Right atrium auricular region (tissue), 2 donors: Measurements from ENCODE around the gene ALG6. TPM values are rescaled to one million over a fixed set of nuclear protein-coding genes. Genes with fewer than 3 reads are reported as not detected.
"Not testable (repeated sequence)": the region's sequence is repeated elsewhere in the genome, so short reads cannot be mapped to it uniquely, and the experiment has no call there.

ENCODE experiments used
- DNase-seq: peaks from one replicate; pipeline ENCODE4 v3.0.0-alpha.2; 2019; ENCODE audit warnings: low spot score
- H3K27ac ChIP-seq, 2 donors: fragments of 200-600 bp; sonication (generic); 1 replicate in 1 of 2; 2 replicates in 1 of 2; pipeline ENCODE4 v1.5.1; 2016 to 2019
- H3K27me3 ChIP-seq, 2 donors: fragments of 200-600 bp; sonication (generic); one replicate each; pipeline versions ENCODE4 v1.5.1 to v1.6.0; 2017 to 2019
- H3K36me3 ChIP-seq: fragments of 200-600 bp; sonication (generic); one replicate; pipeline ENCODE4 v1.5.1; 2016
- H3K4me1 ChIP-seq, 2 donors: fragments of 200-600 bp; sonication (generic); one replicate each; pipeline versions ENCODE4 v1.5.1 to v1.6.0; 2017 to 2019
- H3K4me3 ChIP-seq, 2 donors: fragments of 200-600 bp; sonication (generic); 1 replicate in 1 of 2; 2 replicates in 1 of 2; pipeline ENCODE4 v1.5.1; 2017 to 2019; ENCODE audit warnings: mild to moderate bottlenecking in 1 of 2, moderate library complexity in 1 of 2
- H3K9me3 ChIP-seq, 2 donors: fragments of 200-600 bp; sonication (generic); one replicate each; pipeline ENCODE4 v1.5.1; 2019
- CTCF ChIP-seq, 2 donors: fragments of 200-600 bp; sonication (generic); IDR thresholded peaks; one replicate each; pipeline ENCODE4 v1.5.1; 2019; ENCODE audit warnings: antibody characterized with exemption in 2 of 2
- total RNA-seq, 2 donors: library from RNA; depleted of rRNA; stranded (reverse); fragments of >200 nt; gene quantifications; one replicate each; pipeline ENCODE4 v1.1.0, GENCODE V29; 2016

Gene ALG6
- total RNA-seq, 2 donors from 2014 or later = 4.1 to 4.7 TPM

- no peaks in the 10 kb centered on the region for H3K36me3 ChIP-seq
- no peaks in the 10 kb centered on the region for H3K9me3 ChIP-seq
- no peak overlapping the region for H3K27ac ChIP-seq
- no peaks in the 10 kb centered on the region for H3K27me3 ChIP-seq
- TF ChIP-seq CTCF (IDR thresholded peaks at IDR 0.05) = no peak
- no peak overlapping the region for H3K4me3 ChIP-seq
- no peak for DNase-seq
- H3K4me1 ChIP-seq = no peaks in the 10 kb centered on the region
Measured at GRCh38 chr1:63408331-63408730, 40.9 kb downstream of the ALG6 start.

DNA sequence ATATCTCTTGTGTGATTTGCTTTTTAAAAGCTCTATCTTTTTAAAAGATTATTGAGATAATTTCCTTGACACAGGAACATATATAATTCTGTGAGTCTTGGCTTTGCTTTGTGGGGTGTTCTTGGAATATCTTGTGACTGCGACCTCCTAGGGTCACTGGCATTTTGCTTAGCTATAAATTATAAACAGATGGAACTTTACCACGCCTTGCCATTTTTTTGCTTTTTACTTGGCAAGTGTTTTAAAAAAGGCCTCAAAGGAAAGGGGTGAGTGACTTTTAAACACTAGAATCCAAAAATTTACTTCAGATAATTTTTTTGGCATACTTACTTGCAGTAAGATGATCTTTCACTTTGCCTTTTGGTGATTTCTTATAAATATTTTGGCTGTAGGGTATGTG lies 43.6 kb downstream of the ALG6 start:
- DNase-seq = no peak
- Histone ChIP-seq H3K27me3 (no peaks in the 10 kb centered on the region), H3K4me3 (no peak overlapping the region), H3K4me1 (no peaks in the 10 kb centered on the region), H3K27ac (no peak overlapping the region), H3K36me3 (no peaks in the 10 kb centered on the region), H3K9me3 (no peaks in the 10 kb centered on the region)
- no peak for TF ChIP-seq CTCF (IDR thresholded peaks at IDR 0.05)

DNA sequence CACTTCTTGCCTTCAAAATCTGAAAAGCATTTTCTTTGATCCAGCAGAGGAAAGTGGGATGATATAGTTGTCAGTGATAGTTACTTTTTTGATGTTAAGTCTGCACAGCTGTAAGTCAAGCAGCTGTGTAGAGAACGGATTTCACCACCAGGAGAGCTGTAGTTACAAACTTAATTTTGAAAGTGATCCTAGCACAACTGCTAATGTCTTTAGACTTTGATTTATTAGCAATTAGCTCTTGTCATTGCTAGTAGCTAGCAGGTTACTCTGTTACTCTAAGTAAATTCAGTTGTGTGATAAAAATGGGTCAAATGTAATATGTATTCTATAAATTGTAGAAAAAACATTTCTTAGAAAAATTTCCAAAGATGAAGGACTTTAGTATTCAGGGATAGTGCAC lies 46.0 kb downstream of the ALG6 start:
- Histone ChIP-seq H3K27ac (no peak overlapping the region), H3K4me3 (no peak overlapping the region), H3K4me1 (no peaks in the 10 kb centered on the region), H3K36me3 (no peaks in the 10 kb centered on the region), H3K27me3 (no peaks in the 10 kb centered on the region), H3K9me3 (no peaks in the 10 kb centered on the region)
- DNase-seq = no peak
- TF ChIP-seq CTCF (IDR thresholded peaks at IDR 0.05) = no peak

DNA sequence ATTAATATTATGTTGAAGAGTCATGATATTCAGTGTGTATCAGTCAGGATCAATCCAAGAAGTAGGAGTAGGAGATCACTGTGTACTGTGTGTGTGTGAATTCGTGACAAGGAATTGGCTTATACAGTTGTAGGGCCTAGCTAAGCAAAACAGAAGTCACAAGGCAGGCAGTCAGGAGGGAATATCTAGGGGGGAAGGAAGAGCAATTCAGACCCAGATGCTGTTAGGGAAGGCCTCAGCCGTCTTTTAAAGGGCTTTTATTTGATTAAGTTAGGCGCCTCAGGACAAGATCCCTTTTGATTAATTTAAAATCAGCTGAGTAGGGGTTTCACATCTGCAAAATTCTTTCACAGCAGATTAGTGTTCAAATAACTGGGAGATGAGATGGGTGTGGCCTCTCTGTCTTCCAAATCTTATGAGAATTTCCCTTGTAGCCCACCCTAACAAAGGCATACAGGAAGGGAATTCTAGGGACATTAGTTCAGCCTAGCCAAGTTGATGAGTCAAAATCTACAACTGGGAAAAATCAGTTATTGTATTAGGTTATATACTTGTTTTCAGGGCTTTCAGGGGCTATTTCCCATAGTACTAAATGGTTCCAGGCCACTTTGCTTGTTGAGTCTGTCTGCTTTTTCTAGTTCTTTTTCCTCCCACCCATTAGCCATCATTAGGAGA lies 47.4 kb downstream of the ALG6 start:
- Histone ChIP-seq H3K4me3 (no peak overlapping the region), H3K27ac (no peak overlapping the region), H3K9me3 (no peaks in the 10 kb centered on the region), H3K36me3 (no peaks in the 10 kb centered on the region), H3K4me1 (no peaks in the 10 kb centered on the region), H3K27me3 (no peaks in the 10 kb centered on the region)
- no peak for TF ChIP-seq CTCF (IDR thresholded peaks at IDR 0.05)
- no peak for DNase-seq

DNA sequence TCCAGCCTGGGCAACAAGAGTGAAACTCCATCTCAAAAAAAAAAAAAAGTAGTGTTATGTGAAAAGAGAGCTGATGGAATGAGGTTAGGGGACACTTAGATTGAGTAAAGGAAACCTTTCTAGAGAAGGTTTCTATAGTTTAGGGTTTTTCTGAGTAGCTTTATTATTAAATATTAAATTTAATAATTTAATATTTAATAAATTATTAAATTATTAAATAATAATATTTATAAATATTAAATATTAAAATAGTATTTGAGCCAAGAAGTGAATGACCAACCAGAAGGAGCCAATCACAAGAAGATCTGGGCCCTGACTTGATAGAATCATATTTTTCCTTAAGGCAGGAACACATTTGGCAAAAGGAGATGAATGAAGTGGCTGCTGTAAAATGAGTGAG lies 50.7 kb downstream of the ALG6 start:
- TF ChIP-seq CTCF (IDR thresholded peaks at IDR 0.05) = no peak
- DNase-seq = no peak

GRCh38 chr1:63420746-63421145 lies 53.3 kb downstream of the ALG6 start:
- H3K9me3 ChIP-seq, H3K27me3 ChIP-seq, H3K4me1 ChIP-seq, H3K27ac ChIP-seq, H3K36me3 ChIP-seq, H3K4me3 ChIP-seq, DNase-seq: not testable (repeated sequence)

More for the DNA sequence above, 50.7 kb downstream of the ALG6 start:
- Histone ChIP-seq H3K27me3 (no peaks in the 10 kb centered on the region), H3K9me3 (no peaks in the 10 kb centered on the region), H3K4me3 (no peak overlapping the region), H3K4me1 (no peaks in the 10 kb centered on the region), H3K36me3 (no peaks in the 10 kb centered on the region), H3K27ac (no peak overlapping the region)
